GM12878 (cell line): ENCODE data around the gene ANAPC15. TPM values are rescaled to one million over a fixed set of nuclear protein-coding genes. Genes with fewer than 3 reads are reported as not detected.

Experiments used
- EP300 ChIP-seq, 2 experiments: fragments of 150-350 bp in 1 of 2; IDR thresholded peaks; 2 replicates each; pipeline ENCODE4 v1.6.1; 2011 to 2012; ENCODE audit warnings: low read depth in 2 of 2, low read length in 2 of 2, borderline replicate concordance in 1 of 2, improper control_type of control experiment in 1 of 2, inconsistent platforms in 1 of 2; ENCODE audit not compliant: control insufficient read depth in 1 of 2
- HDAC2 ChIP-seq: fragments of 200-600 bp; sonication (generic); IDR thresholded peaks from 2 replicates; pipeline ENCODE4 v1.6.1; 2017
- SMAD1 ChIP-seq: fragments of 450-650 bp; IDR thresholded peaks from 2 replicates; pipeline ENCODE4 v1.6.1; 2018; ENCODE audit warnings: mild to moderate bottlenecking, low read depth; ENCODE audit not compliant: partially characterized antibody
- SPI1 ChIP-seq: IDR thresholded peaks from 2 replicates; pipeline ENCODE4 v1.6.1; 2011; ENCODE audit warnings: low read depth, mild to moderate bottlenecking, low read length, moderate library complexity, borderline replicate concordance; ENCODE audit not compliant: insufficient read depth
- SREBF1 ChIP-seq: IDR thresholded peaks from 2 replicates; pipeline ENCODE4 v1.6.1; 2012; ENCODE audit warnings: mild to moderate bottlenecking, low read length
- STAT3 ChIP-seq: IDR thresholded peaks from 2 replicates; pipeline ENCODE4 v1.6.1; 2011; ENCODE audit warnings: low read depth, low read length, improper control_type of control experiment
- TCF3 ChIP-seq: IDR thresholded peaks from 2 replicates; pipeline ENCODE4 v1.6.1; 2012; ENCODE audit warnings: low read depth, mild to moderate bottlenecking, low read length, borderline replicate concordance; ENCODE audit not compliant: insufficient read depth
- polyA plus RNA-seq, 11 experiments: library from polyadenylated mRNA; depleted of rRNA in 4 of 11; unstranded in 6 of 11; stranded (reverse) in 5 of 11; fragments of >200 nt; fragmentation: Nextera tagmentation in 4 of 11; fragmentation: Illumina TruSeq in 1 of 11; extraction: Ambion mirVana in 4 of 11; extraction: Trizol in 1 of 11; gene quantifications; 1 replicate in 1 of 11; 2 replicates in 10 of 11; pipeline versions ENCODE4 v1.2.1 to v1.2.3, GENCODE V29; 2011 to 2016; ENCODE audit warnings: inconsistent platforms in 2 of 11, missing spikeins in 2 of 11, low read depth in 1 of 11
- total RNA-seq, 4 experiments: library from RNA; depleted of rRNA in 3 of 4; stranded (reverse); fragments of >200 nt in 3 of 4; fragmentation: Illumina TruSeq in 1 of 4; extraction: Trizol in 1 of 4; gene quantifications; 2 replicates each; pipeline versions ENCODE4 v1.2.1 to v1.2.3, GENCODE V29; 2013 to 2021
- TF ChIP-seq, protein P1 (sequence below): fragments of 450-650 bp; IDR thresholded peaks from 2 replicates; pipeline ENCODE4 v1.6.1; 2017; ENCODE audit warnings: antibody characterized with exemption, mild to moderate bottlenecking, moderate library complexity
- TF ChIP-seq, protein P2 (sequence below): fragments of 450-650 bp; IDR thresholded peaks from 2 replicates; pipeline ENCODE4 v1.6.1; 2018; ENCODE audit warnings: borderline replicate concordance, mild to moderate bottlenecking; ENCODE audit not compliant: partially characterized antibody
- TF ChIP-seq, protein P3 (sequence below): fragments of 450-650 bp; IDR thresholded peaks from 2 replicates; pipeline ENCODE4 v1.6.1; 2017; ENCODE audit warnings: borderline replicate concordance

ANAPC15 gene
- total and polyA plus RNA-seq, 10 of the 15 experiments (the other 5 are each of a cell fraction or from before 2014, with no cell fraction given): 83.4 to 372 (median 103) TPM

DNA sequence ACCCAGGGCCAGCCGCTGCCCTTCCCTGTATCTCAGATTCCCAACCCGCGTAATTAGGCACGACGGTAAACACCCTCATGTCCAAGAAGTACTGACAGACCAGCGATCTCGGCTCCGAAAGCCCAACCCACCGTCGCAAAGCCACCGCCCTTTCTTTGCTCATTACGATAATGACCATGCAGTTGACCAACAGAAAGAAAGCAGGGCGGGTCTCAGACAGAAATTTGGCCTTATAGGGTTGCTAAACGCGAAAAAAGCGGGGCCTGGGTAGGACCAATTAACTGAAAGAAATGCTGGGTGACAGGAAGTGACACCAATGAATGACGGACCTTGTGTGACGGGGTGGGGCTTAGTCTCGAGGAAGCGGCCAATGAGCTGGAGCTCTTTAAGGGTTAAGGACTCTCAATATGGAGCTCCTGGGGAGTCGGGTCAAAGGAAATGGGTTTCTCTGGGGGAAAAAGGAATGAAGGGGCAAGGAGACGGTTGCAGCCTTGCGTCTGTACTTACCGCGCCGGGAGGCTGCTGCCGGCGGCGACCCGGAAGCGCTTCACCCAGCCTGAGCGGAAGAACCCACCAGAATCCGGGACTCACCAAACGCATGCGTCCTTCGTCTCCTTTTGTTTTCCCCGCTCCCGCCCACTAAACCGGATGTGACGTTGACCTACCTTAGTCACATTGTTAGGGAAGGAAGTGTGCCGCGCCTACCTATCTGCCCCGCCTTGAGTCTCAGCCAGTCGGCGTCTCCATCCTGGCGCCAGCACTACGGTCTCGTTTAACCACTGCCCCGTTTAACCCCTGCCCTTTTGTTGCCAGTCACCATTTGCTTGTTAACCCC is at the start of gene ANAPC15 (continued):
- TF ChIP-seq, protein P1, sequence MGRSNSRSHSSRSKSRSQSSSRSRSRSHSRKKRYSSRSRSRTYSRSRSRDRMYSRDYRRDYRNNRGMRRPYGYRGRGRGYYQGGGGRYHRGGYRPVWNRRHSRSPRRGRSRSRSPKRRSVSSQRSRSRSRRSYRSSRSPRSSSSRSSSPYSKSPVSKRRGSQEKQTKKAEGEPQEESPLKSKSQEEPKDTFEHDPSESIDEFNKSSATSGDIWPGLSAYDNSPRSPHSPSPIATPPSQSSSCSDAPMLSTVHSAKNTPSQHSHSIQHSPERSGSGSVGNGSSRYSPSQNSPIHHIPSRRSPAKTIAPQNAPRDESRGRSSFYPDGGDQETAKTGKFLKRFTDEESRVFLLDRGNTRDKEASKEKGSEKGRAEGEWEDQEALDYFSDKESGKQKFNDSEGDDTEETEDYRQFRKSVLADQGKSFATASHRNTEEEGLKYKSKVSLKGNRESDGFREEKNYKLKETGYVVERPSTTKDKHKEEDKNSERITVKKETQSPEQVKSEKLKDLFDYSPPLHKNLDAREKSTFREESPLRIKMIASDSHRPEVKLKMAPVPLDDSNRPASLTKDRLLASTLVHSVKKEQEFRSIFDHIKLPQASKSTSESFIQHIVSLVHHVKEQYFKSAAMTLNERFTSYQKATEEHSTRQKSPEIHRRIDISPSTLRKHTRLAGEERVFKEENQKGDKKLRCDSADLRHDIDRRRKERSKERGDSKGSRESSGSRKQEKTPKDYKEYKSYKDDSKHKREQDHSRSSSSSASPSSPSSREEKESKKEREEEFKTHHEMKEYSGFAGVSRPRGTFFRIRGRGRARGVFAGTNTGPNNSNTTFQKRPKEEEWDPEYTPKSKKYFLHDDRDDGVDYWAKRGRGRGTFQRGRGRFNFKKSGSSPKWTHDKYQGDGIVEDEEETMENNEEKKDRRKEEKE: no peak
- TF ChIP-seq TCF3 (0 out of 2 replicates have a peak, but pooled peaks have one; percentile 35), SPI1 (peak; percentile 80), SREBF1 (peak; percentile 64; the same call in 1 of the 2 replicates), HDAC2 (no peak), SMAD1 (peak; percentile 94), STAT3 (no peak), EP300 (IDR thresholded peaks at IDR 0.05; ENCODE audit: borderline replicate concordance in 1 of 2, control insufficient read depth in 1 of 2, low read depth in 2 of 2, low read length in 2 of 2) (no peak)
- TF ChIP-seq, protein P2, sequence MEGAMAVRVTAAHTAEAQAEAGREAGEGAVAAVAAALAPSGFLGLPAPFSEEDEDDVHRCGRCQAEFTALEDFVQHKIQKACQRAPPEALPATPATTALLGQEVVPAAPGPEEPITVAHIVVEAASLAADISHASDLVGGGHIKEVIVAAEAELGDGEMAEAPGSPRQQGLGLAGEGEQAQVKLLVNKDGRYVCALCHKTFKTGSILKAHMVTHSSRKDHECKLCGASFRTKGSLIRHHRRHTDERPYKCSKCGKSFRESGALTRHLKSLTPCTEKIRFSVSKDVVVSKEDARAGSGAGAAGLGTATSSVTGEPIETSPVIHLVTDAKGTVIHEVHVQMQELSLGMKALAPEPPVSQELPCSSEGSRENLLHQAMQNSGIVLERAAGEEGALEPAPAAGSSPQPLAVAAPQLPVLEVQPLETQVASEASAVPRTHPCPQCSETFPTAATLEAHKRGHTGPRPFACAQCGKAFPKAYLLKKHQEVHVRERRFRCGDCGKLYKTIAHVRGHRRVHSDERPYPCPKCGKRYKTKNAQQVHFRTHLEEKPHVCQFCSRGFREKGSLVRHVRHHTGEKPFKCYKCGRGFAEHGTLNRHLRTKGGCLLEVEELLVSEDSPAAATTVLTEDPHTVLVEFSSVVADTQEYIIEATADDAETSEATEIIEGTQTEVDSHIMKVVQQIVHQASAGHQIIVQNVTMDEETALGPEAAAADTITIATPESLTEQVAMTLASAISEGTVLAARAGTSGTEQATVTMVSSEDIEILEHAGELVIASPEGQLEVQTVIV: peak; percentile 77
- TF ChIP-seq, protein P3, sequence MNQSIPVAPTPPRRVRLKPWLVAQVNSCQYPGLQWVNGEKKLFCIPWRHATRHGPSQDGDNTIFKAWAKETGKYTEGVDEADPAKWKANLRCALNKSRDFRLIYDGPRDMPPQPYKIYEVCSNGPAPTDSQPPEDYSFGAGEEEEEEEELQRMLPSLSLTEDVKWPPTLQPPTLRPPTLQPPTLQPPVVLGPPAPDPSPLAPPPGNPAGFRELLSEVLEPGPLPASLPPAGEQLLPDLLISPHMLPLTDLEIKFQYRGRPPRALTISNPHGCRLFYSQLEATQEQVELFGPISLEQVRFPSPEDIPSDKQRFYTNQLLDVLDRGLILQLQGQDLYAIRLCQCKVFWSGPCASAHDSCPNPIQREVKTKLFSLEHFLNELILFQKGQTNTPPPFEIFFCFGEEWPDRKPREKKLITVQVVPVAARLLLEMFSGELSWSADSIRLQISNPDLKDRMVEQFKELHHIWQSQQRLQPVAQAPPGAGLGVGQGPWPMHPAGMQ: no peak
